A549 (cell line): ENCODE data around the gene ALDH1L1. TPM values are rescaled to one million over a fixed set of nuclear protein-coding genes. Genes with fewer than 3 reads are reported as not detected.

Source experiments
- ATAC-seq, 2 experiments: fragments of 200-7000 bp in 1 of 2; fragments of >200 bp in 1 of 2; cut with Nextera tagmentation in 1 of 2; cut with Tn5 transposase in 1 of 2; 3 replicates each; pipeline versions ENCODE4 v1.8.0 to v1.9.1; 2018 to 2020; ENCODE audit warnings: mild to moderate bottlenecking in 1 of 2, moderate library complexity in 1 of 2
- CTCF ChIA-PET: fragments of 300-600 bp; sonication (Branson Sonifier 250); formaldehyde crosslinking; extraction: SDS; loops from one replicate; lab custom pipeline; 2021; ENCODE audit warnings: antibody characterized with exemption, inconsistent platforms; lab: Yijun Ruan, JAX
- POLR2A ChIA-PET: fragments of 350-600 bp; formaldehyde crosslinking; extraction: SDS; loops from one replicate; lab custom pipeline; 2021; ENCODE audit warnings: antibody characterized with exemption, inconsistent platforms; lab: Yijun Ruan, JAX
- DNase-seq, 2 experiments: peaks; one replicate each; pipeline versions ENCODE4 v3.0.0 to v3.0.0-alpha.2; 2011 to 2016; ENCODE audit warnings: low read depth in 1 of 2, low spot score in 1 of 2
- FAIRE-seq: peaks from 2 replicates; lab custom pipeline; 2011; peaks lifted over from hg19 to GRCh38; lab: Jason Lieb, UNC
- H3K27ac ChIP-seq, 2 experiments: fragments of >200 bp; sonication (Bioruptor Twin); formaldehyde crosslinking; 3 replicates each; pipeline ENCODE4 v1.5.1; 2016 to 2017
- H3K4me1 ChIP-seq: fragments of >200 bp; sonication (Bioruptor Twin); formaldehyde crosslinking; 3 replicates; pipeline ENCODE4 v1.6.1; 2016
- H3K4me2 ChIP-seq: fragments of >200 bp; sonication (Bioruptor Twin); formaldehyde crosslinking; 3 replicates; pipeline ENCODE4 v1.6.1; 2016
- H3K4me3 ChIP-seq: fragments of >200 bp; sonication (Bioruptor Twin); formaldehyde crosslinking; 3 replicates; pipeline ENCODE4 v1.5.1; 2016
- H3K9me3 ChIP-seq: fragments of >200 bp; sonication (Bioruptor Twin); formaldehyde crosslinking; 3 replicates; pipeline ENCODE4 v1.6.1; 2016
- BHLHE40 ChIP-seq: IDR thresholded peaks from 2 replicates; pipeline ENCODE4 v1.6.1; 2012; ENCODE audit warnings: low read depth, low read length, inconsistent platforms
- CBX2 ChIP-seq: fragments of 200-600 bp; sonication (generic); IDR thresholded peaks from 2 replicates; pipeline ENCODE4 v1.6.1; 2016; ENCODE audit warnings: low read depth, mild to moderate bottlenecking, borderline replicate concordance
- CBX8 ChIP-seq: fragments of 200-600 bp; sonication (generic); IDR thresholded peaks from 2 replicates; pipeline ENCODE4 v1.6.1; 2016
- CEBPB ChIP-seq, 2 experiments: fragments of >200 bp in 1 of 2; sonication (Bioruptor Twin) in 1 of 2; formaldehyde crosslinking in 1 of 2; IDR thresholded peaks; 2 replicates each; pipeline ENCODE4 v1.6.1; 2012 to 2016
- CHD2 ChIP-seq: fragments of 150-350 bp; IDR thresholded peaks from 2 replicates; pipeline ENCODE4 v1.6.1; 2014; ENCODE audit warnings: low read length; ENCODE audit not compliant: partially characterized antibody
- CHD4 ChIP-seq: fragments of 200-600 bp; sonication (generic); IDR thresholded peaks from 2 replicates; pipeline ENCODE4 v1.6.1; 2016; ENCODE audit warnings: antibody characterized with exemption, mild to moderate bottlenecking, borderline replicate concordance
- EHMT2 ChIP-seq: fragments of 200-600 bp; sonication (generic); IDR thresholded peaks from 2 replicates; pipeline ENCODE4 v1.6.1; 2016; ENCODE audit warnings: antibody characterized with exemption, low read depth, mild to moderate bottlenecking, moderate library complexity
- EP300 ChIP-seq, 2 experiments: fragments of >200 bp; sonication (Bioruptor Twin); formaldehyde crosslinking; IDR thresholded peaks; 2 replicates in 1 of 2; 3 replicates in 1 of 2; pipeline ENCODE4 v1.6.1; 2016 to 2017
- ESRRA ChIP-seq: fragments of 150-350 bp; IDR thresholded peaks from 2 replicates; pipeline ENCODE4 v1.6.1; 2014; ENCODE audit warnings: mild to moderate bottlenecking, low read length, borderline replicate concordance
- FOSB ChIP-seq: fragments of 250-450 bp; sonication (Bioruptor Pico); IDR thresholded peaks from 2 replicates; pipeline ENCODE4 v1.5.0; 2020; ENCODE audit warnings: mild to moderate bottlenecking, moderate library complexity
- GATA3 ChIP-seq: IDR thresholded peaks from 2 replicates; pipeline ENCODE4 v1.6.1; 2012; ENCODE audit warnings: borderline replicate concordance
- HDAC2 ChIP-seq: fragments of 200-600 bp; sonication (generic); IDR thresholded peaks from 2 replicates; pipeline ENCODE4 v1.6.1; 2016
- HOXA7 ChIP-seq: fragments of 250-450 bp; sonication (Bioruptor Pico); IDR thresholded peaks from 2 replicates; pipeline ENCODE4 v1.5.0; 2020; ENCODE audit warnings: mild to moderate bottlenecking, moderate library complexity
- HOXB5 ChIP-seq: fragments of 250-450 bp; sonication (Bioruptor Pico); IDR thresholded peaks from 2 replicates; pipeline ENCODE4 v1.5.0; 2020; ENCODE audit warnings: mild to moderate bottlenecking, moderate library complexity
- JUN ChIP-seq, 2 experiments: fragments of >200 bp; sonication (Bioruptor Twin); formaldehyde crosslinking; IDR thresholded peaks; 2 replicates in 1 of 2; 3 replicates in 1 of 2; pipeline ENCODE4 v1.6.1; 2016 to 2017
- JUNB ChIP-seq: fragments of >200 bp; sonication (Bioruptor Twin); formaldehyde crosslinking; IDR thresholded peaks from 2 replicates; pipeline ENCODE4 v1.6.1; 2016
- KDM5A ChIP-seq: fragments of 200-600 bp; sonication (generic); IDR thresholded peaks from 2 replicates; pipeline ENCODE4 v1.6.1; 2016; ENCODE audit warnings: antibody characterized with exemption, mild to moderate bottlenecking
- MAZ ChIP-seq: fragments of 150-350 bp; IDR thresholded peaks from 2 replicates; pipeline ENCODE4 v1.6.1; 2014; ENCODE audit warnings: antibody characterized with exemption, low read depth, low read length, borderline replicate concordance
- NFE2L2 ChIP-seq: fragments of 150-350 bp; conservative IDR thresholded peaks from 2 replicates; pipeline ENCODE4 v1.6.1; 2014; ENCODE audit warnings: low read length
- NR3C1 ChIP-seq: fragments of >200 bp; sonication (Bioruptor Twin); formaldehyde crosslinking; IDR thresholded peaks from 3 replicates; pipeline ENCODE4 v1.6.1; 2017
- PHF8 ChIP-seq: fragments of 200-600 bp; sonication (generic); IDR thresholded peaks from 2 replicates; pipeline ENCODE4 v1.6.1; 2016; ENCODE audit warnings: low read depth, mild to moderate bottlenecking, antibody characterized with exemption, moderate library complexity, borderline replicate concordance
- POLR2A ChIP-seq: IDR thresholded peaks from 2 replicates; pipeline ENCODE4 v1.6.1; 2012; ENCODE audit warnings: mild to moderate bottlenecking, low read length
- POLR2AphosphoS2 ChIP-seq: conservative IDR thresholded peaks from 2 replicates; pipeline ENCODE4 v1.6.1; 2012; ENCODE audit warnings: low read length, improper control_type of control experiment, inconsistent platforms
- RARB ChIP-seq: fragments of 250-450 bp; sonication (Bioruptor Pico); IDR thresholded peaks from 2 replicates; pipeline ENCODE4 v1.8.0; 2021; ENCODE audit warnings: mild to moderate bottlenecking, moderate library complexity
- RCOR1 ChIP-seq: fragments of 150-350 bp; IDR thresholded peaks from 2 replicates; pipeline ENCODE4 v1.6.1; 2014; ENCODE audit warnings: antibody characterized with exemption, low read length, low read depth
- RFX5 ChIP-seq: fragments of 450-650 bp; IDR thresholded peaks from 2 replicates; pipeline ENCODE4 v1.7.1; 2014; ENCODE audit warnings: antibody characterized with exemption, mild to moderate bottlenecking, moderate library complexity
- SMC3 ChIP-seq: fragments of >200 bp; sonication (Bioruptor Twin); formaldehyde crosslinking; IDR thresholded peaks from 3 replicates; pipeline ENCODE4 v1.6.1; 2018; ENCODE audit warnings: inconsistent platforms
- ZFP36 ChIP-seq: fragments of 450-650 bp; IDR thresholded peaks from 2 replicates; pipeline ENCODE4 v1.6.1; 2014; ENCODE audit warnings: borderline replicate concordance; ENCODE audit not compliant: partially characterized antibody
- ZSCAN20 ChIP-seq: fragments of 250-450 bp; sonication (Bioruptor Pico); IDR thresholded peaks from 2 replicates; pipeline ENCODE4 v1.8.0; 2022; ENCODE audit warnings: mild to moderate bottlenecking, moderate library complexity
- WGBS: methylation state at CpG from one replicate; pipeline ENCODE4 v1.1.6; 2017; ENCODE audit errors: missing lambda C conversion rate; 5-methylcytosine and 5-hydroxymethylcytosine counted together
- polyA plus RNA-seq, 4 experiments: library from polyadenylated mRNA; depleted of rRNA in 3 of 4; stranded (reverse); fragments of >200 nt; fragmentation: RNase III in 1 of 4; extraction: RNeasy Plus Mini Kit Qiagen cat#74134 plus additional on column Dnase treatment in 1 of 4; gene quantifications; 2 replicates in 3 of 4; 3 replicates in 1 of 4; pipeline ENCODE4 v1.2.3, GENCODE V29; 2011 to 2017
- TF ChIP-seq, protein P1 (sequence below): fragments of 150-350 bp; IDR thresholded peaks from 2 replicates; pipeline ENCODE4 v1.6.1; 2014; ENCODE audit warnings: low read depth, mild to moderate bottlenecking, low read length
- TF ChIP-seq, protein P2 (sequence below): fragments of >200 bp; sonication (Bioruptor Twin); formaldehyde crosslinking; IDR thresholded peaks from 3 replicates; pipeline ENCODE4 v1.6.1; 2016
- TF ChIP-seq, protein P3 (sequence below): fragments of 200-600 bp; sonication (generic); IDR thresholded peaks from 2 replicates; pipeline ENCODE4 v1.6.1; 2016; ENCODE audit warnings: antibody characterized with exemption, mild to moderate bottlenecking, moderate library complexity
- TF ChIP-seq, protein P4 (sequence below): fragments of 250-450 bp; sonication (Bioruptor Pico); IDR thresholded peaks from 2 replicates; pipeline ENCODE4 v1.5.0; 2020; ENCODE audit warnings: low read depth, mild to moderate bottlenecking, moderate library complexity

ALDH1L1 gene
- polyA plus RNA-seq, 2 of the 4 experiments (the other 2 are of a cell fraction), result 0.14 to 0.18 TPM

DNA sequence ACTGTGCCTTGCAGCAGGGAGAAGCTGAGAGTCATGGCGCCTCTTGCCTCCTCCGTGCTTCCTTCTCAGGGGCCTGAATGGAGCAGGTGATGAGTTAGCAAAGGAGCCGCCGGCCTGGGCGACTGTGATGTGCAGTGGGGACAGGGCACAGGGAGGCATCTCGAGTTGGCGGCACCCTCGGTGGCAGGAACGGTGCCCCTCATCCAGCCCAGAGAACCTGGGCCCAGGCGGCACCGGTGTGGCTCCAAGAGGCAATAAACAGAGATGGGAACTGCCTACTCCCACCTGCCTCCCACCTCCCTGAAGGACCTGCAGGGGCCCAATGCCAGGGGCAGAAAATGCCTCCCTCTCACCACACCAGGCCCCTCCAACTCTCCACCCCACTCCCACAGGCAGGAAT is 102.6 kb downstream of the ALDH1L1 start:
- FAIRE-seq (no peak), ATAC-seq (no peak), DNase-seq (no peak)
- Histone ChIP-seq H3K4me1 (peaks cover 8% of the 10 kb centered on the region; the same call in 2 of the 3 replicates), H3K27ac (no peak overlapping the region), H3K9me3 (no peaks in the 10 kb centered on the region), H3K4me2 (no peak overlapping the region), H3K4me3 (no peak overlapping the region)
- TF ChIP-seq ZFP36 (no peak), JUNB (no peak), ZSCAN20 (no peak), EHMT2 (no peak), KDM5A (no peak), FOSB (no peak), POLR2AphosphoS2 (no peak), BHLHE40 (no peak), RFX5 (no peak), ESRRA (no peak), HOXA7 (CRISPR knock-in tag) (no peak)
- TF ChIP-seq, protein P1, sequence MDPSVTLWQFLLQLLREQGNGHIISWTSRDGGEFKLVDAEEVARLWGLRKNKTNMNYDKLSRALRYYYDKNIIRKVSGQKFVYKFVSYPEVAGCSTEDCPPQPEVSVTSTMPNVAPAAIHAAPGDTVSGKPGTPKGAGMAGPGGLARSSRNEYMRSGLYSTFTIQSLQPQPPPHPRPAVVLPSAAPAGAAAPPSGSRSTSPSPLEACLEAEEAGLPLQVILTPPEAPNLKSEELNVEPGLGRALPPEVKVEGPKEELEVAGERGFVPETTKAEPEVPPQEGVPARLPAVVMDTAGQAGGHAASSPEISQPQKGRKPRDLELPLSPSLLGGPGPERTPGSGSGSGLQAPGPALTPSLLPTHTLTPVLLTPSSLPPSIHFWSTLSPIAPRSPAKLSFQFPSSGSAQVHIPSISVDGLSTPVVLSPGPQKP, result no peak
- TF ChIP-seq, protein P2, sequence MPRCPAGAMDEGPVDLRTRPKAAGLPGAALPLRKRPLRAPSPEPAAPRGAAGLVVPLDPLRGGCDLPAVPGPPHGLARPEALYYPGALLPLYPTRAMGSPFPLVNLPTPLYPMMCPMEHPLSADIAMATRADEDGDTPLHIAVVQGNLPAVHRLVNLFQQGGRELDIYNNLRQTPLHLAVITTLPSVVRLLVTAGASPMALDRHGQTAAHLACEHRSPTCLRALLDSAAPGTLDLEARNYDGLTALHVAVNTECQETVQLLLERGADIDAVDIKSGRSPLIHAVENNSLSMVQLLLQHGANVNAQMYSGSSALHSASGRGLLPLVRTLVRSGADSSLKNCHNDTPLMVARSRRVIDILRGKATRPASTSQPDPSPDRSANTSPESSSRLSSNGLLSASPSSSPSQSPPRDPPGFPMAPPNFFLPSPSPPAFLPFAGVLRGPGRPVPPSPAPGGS, result no peak
- POLR2A ChIA-PET, result no interaction called here
- CTCF ChIA-PET, result no interaction called here
- 94% methylated on average over 8 of the region's 11 CpGs for WGBS

DNA sequence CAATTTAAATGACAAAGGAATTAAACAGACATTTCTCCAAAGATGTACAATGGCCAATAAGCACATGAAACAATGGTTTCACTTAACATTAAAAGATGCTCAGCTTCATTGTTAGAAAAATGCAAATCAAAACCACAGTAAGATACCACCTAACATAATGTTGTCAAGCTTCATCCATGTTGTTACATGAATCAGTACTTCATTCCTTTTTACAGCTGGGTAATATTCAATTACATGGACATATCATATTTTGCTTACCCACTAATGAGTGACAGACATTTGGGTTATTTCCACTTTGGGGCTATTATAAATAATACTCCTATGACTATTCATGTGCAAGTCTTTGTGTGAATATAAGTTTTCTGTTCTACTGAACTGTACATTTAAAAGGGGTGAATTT is 104.2 kb downstream of the ALDH1L1 start:
- CTCF ChIA-PET, result no interaction called here
- FAIRE-seq, result no peak

DNA sequence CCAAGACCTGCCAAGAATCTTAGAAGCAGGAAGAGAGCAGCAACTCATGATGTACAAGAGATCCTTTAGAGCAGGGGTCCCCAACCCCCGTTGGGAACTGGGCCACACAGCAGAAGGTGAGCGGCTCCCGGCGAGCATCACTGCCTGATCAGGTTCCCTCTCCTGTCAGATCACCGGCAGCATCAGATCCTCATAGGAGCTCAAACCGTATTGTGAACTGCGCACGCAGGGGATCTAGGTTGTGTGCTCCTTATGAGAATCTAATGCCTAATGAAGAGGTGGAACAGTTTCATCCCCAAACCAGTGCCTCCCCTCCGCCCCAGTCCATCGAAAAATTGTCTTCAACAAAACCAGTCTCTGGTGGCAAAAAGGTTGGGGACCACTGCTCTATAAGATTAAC is 110.2 kb downstream of the ALDH1L1 start:
- no peak overlapping the region for H3K4me2 ChIP-seq
- WGBS, result 74% methylated on average over 7 of the region's 10 CpGs
- POLR2A ChIA-PET, result no interaction called here
- H3K4me1 ChIP-seq, result no peaks in the 10 kb centered on the region
- ATAC-seq, result no peak
- H3K4me3 ChIP-seq, result no peak overlapping the region
- H3K27ac ChIP-seq, result no peak overlapping the region
- H3K9me3 ChIP-seq, result no peaks in the 10 kb centered on the region
- FAIRE-seq, result no peak
- no peak for DNase-seq
- CTCF ChIA-PET, result interaction anchor here (1.0 kb wide), 1 partner anchor 28 kb away, joined by 3 read pairs; no protein-coding TSS in a partner anchor
- TF ChIP-seq, protein P3, sequence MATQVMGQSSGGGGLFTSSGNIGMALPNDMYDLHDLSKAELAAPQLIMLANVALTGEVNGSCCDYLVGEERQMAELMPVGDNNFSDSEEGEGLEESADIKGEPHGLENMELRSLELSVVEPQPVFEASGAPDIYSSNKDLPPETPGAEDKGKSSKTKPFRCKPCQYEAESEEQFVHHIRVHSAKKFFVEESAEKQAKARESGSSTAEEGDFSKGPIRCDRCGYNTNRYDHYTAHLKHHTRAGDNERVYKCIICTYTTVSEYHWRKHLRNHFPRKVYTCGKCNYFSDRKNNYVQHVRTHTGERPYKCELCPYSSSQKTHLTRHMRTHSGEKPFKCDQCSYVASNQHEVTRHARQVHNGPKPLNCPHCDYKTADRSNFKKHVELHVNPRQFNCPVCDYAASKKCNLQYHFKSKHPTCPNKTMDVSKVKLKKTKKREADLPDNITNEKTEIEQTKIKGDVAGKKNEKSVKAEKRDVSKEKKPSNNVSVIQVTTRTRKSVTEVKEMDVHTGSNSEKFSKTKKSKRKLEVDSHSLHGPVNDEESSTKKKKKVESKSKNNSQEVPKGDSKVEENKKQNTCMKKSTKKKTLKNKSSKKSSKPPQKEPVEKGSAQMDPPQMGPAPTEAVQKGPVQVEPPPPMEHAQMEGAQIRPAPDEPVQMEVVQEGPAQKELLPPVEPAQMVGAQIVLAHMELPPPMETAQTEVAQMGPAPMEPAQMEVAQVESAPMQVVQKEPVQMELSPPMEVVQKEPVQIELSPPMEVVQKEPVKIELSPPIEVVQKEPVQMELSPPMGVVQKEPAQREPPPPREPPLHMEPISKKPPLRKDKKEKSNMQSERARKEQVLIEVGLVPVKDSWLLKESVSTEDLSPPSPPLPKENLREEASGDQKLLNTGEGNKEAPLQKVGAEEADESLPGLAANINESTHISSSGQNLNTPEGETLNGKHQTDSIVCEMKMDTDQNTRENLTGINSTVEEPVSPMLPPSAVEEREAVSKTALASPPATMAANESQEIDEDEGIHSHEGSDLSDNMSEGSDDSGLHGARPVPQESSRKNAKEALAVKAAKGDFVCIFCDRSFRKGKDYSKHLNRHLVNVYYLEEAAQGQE, result no peak
- no peak for TF ChIP-seq PHF8
- TF ChIP-seq JUNB, result no peak
- no peak for TF ChIP-seq GATA3
- no peak for TF ChIP-seq NFE2L2
- TF ChIP-seq POLR2AphosphoS2, result no peak
- no peak for TF ChIP-seq CEBPB (IDR thresholded peaks at IDR 0.05)
- no peak for TF ChIP-seq HOXB5 (CRISPR knock-in tag)

More for the DNA sequence above, 104.2 kb downstream of the ALDH1L1 start:
- POLR2A ChIA-PET, result no interaction called here
- H3K4me2 ChIP-seq, result no peak overlapping the region
- H3K27ac ChIP-seq, result no peak overlapping the region
- DNase-seq (no peak), ATAC-seq (no peak)
- H3K4me3 ChIP-seq, result no peak overlapping the region
- no peaks in the 10 kb centered on the region for H3K9me3 ChIP-seq
- TF ChIP-seq FOSB (no peak), SMC3 (no peak), CBX2 (no peak), POLR2A (no peak), CHD2 (no peak), HDAC2 (no peak), CBX8 (no peak), POLR2AphosphoS2 (no peak), EP300 (IDR thresholded peaks at IDR 0.05) (no peak), PHF8 (no peak), NR3C1 (no peak), CHD4 (no peak), RCOR1 (no peak), MAZ (no peak), JUNB (no peak), KDM5A (no peak), RARB (no peak), JUN (IDR thresholded peaks at IDR 0.05) (no peak), ZSCAN20 (no peak)
- TF ChIP-seq, protein P4, sequence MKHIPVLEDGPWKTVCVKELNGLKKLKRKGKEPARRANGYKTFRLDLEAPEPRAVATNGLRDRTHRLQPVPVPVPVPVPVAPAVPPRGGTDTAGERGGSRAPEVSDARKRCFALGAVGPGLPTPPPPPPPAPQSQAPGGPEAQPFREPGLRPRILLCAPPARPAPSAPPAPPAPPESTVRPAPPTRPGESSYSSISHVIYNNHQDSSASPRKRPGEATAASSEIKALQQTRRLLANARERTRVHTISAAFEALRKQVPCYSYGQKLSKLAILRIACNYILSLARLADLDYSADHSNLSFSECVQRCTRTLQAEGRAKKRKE, result no peak
- TF ChIP-seq, all 56 proteins: peak for 0
- H3K4me1 ChIP-seq, result no peaks in the 10 kb centered on the region
